Smooth muscle cell (in vitro differentiated cells): Measurements from ENCODE around the gene ADIPOR2. TPM values are rescaled to one million over a fixed set of nuclear protein-coding genes. Genes with fewer than 3 reads are reported as not detected.

Source experiments
- DNase-seq: peaks from one replicate; lab custom pipeline; 2025; ENCODE audit not compliant: unreplicated experiment; lab: John Stamatoyannopoulos, UW
- H2AFZ ChIP-seq: fragments of 200-600 bp; sonication (generic); 2 replicates; pipeline ENCODE4 v1.6.0; 2016; ENCODE audit warnings: antibody characterized with exemption, low read depth, mild to moderate bottlenecking
- H3F3A ChIP-seq: fragments of 200-600 bp; sonication (generic); 2 replicates; pipeline ENCODE4 v1.6.0; 2017; ENCODE audit warnings: antibody characterized with exemption, low read depth
- H3K27ac ChIP-seq: fragments of 200-600 bp; sonication (generic); 2 replicates; pipeline ENCODE4 v1.5.1; 2016; ENCODE audit warnings: low read depth, mild to moderate bottlenecking
- H3K27me3 ChIP-seq: fragments of 200-600 bp; sonication (generic); 2 replicates; pipeline ENCODE4 v1.6.1; 2016; ENCODE audit warnings: low read depth, mild to moderate bottlenecking
- H3K36me3 ChIP-seq: fragments of 200-600 bp; sonication (generic); 2 replicates; pipeline ENCODE4 v1.5.1; 2016; ENCODE audit warnings: low read depth
- H3K4me1 ChIP-seq: fragments of 200-600 bp; sonication (generic); 2 replicates; pipeline ENCODE4 v1.5.1; 2016; ENCODE audit warnings: low read depth
- H3K4me2 ChIP-seq: fragments of 200-600 bp; sonication (generic); 2 replicates; pipeline ENCODE4 v1.6.0; 2016; ENCODE audit warnings: mild to moderate bottlenecking
- H3K4me3 ChIP-seq: fragments of 200-600 bp; sonication (generic); 2 replicates; pipeline ENCODE4 v1.5.1; 2016; ENCODE audit warnings: mild to moderate bottlenecking
- H3K79me2 ChIP-seq: fragments of 200-600 bp; sonication (generic); 2 replicates; pipeline ENCODE4 v1.6.0; 2016; ENCODE audit warnings: low read depth, mild to moderate bottlenecking
- H3K9ac ChIP-seq: fragments of 200-600 bp; sonication (generic); 2 replicates; pipeline ENCODE4 v1.6.0; 2016; ENCODE audit warnings: low read depth
- H3K9me3 ChIP-seq: fragments of 200-600 bp; sonication (generic); replicated peaks from 2 replicates; pipeline ENCODE4 v1.5.1; 2016; ENCODE audit warnings: low read depth
- H4K20me1 ChIP-seq: fragments of 200-600 bp; sonication (generic); 2 replicates; pipeline ENCODE4 v1.6.0; 2016; ENCODE audit warnings: low read depth
- CTCF ChIP-seq: fragments of 200-600 bp; sonication (generic); IDR thresholded peaks from 2 replicates; pipeline ENCODE4 v1.5.1; 2017; ENCODE audit warnings: borderline replicate concordance, mild to moderate bottlenecking, antibody characterized with exemption; ENCODE audit not compliant: insufficient read depth, poor library complexity, severe bottlenecking
- WGBS: methylation state at CpG from one replicate; pipeline ENCODE4 v1.1.7; 2016; ENCODE audit warnings: low lambda C conversion rate; 5-methylcytosine and 5-hydroxymethylcytosine counted together
- polyA plus RNA-seq: library from polyadenylated mRNA; unstranded; fragments of >200 nt; fragmentation: Nextera tagmentation; extraction: Ambion mirVana; gene quantifications from 2 replicates; pipeline ENCODE4 v1.2.1, GENCODE V29; 2016
- total RNA-seq: library from RNA; depleted of rRNA; stranded (reverse); fragments of >200 nt; gene quantifications from 2 replicates; pipeline ENCODE4 v1.2.3, GENCODE V29; 2014

ADIPOR2 gene
- total and polyA plus RNA-seq, 2 experiments from 2014 or later, result 7.0 to 34.1 TPM

DNA sequence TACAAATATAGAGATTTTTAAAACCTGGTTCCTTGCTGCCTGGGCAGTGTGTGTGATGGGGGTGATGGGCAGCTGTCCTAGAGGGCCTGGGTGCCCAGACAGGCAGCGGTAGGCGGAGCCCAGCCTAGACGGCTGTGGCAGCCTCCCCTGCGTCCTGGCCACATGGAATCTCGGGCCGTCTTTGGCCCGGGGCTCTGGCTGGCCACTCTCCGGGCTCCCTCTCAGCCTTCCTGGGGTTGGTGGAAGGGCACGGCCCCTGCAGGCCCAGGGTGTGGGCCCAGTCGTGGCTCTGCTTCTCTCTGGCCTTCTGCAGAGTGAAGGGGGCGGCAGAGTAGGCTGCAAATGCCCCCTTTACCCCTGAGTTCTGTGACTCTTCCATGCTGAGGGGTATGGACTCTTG lies 131.8 kb downstream of the ADIPOR2 start:
- Histone ChIP-seq H3K36me3 (no peaks in the 10 kb centered on the region), H2AFZ (no peak overlapping the region), H3K79me2 (no peaks in the 10 kb centered on the region), H3K9me3 (no peaks in the 10 kb centered on the region), H4K20me1 (no peaks in the 10 kb centered on the region), H3K27me3 (peaks cover 48% of the 10 kb centered on the region), H3F3A (no peaks in the 10 kb centered on the region), H3K27ac (no peak overlapping the region), H3K4me1 (peaks cover 13% of the 10 kb centered on the region), H3K9ac (no peak overlapping the region), H3K4me3 (no peak overlapping the region), H3K4me2 (no peak overlapping the region)
- no peak for DNase-seq
- 82% methylated on average over 11 of the region's 11 CpGs for WGBS
- no peak for TF ChIP-seq CTCF

- Histone ChIP-seq H3K4me2 (no peak overlapping the region), H3F3A (no peaks in the 10 kb centered on the region), H4K20me1 (no peaks in the 10 kb centered on the region), H3K9me3 (no peaks in the 10 kb centered on the region), H3K27ac (no peak overlapping the region), H3K36me3 (no peaks in the 10 kb centered on the region), H3K79me2 (no peaks in the 10 kb centered on the region), H3K4me1 (peaks cover 13% of the 10 kb centered on the region), H3K27me3 (peaks cover 48% of the 10 kb centered on the region), H3K4me3 (no peak overlapping the region), H3K9ac (no peak overlapping the region), H2AFZ (no peak overlapping the region)
- 89% methylated on average over 10 of the region's 10 CpGs for WGBS
- DNase-seq, result no peak
- TF ChIP-seq CTCF, result no peak
Measured at GRCh38 chr12:1823237-1823636, 132.4 kb downstream of the ADIPOR2 start.

- 89% methylated on average over 14 of the region's 14 CpGs for WGBS
- Histone ChIP-seq H4K20me1 (no peaks in the 10 kb centered on the region), H3K4me1 (peaks cover 8% of the 10 kb centered on the region), H2AFZ (no peak overlapping the region), H3K4me3 (no peak overlapping the region), H3K4me2 (no peak overlapping the region), H3K27me3 (peaks cover 31% of the 10 kb centered on the region), H3K9ac (no peak overlapping the region), H3K9me3 (no peaks in the 10 kb centered on the region), H3K79me2 (no peaks in the 10 kb centered on the region), H3K27ac (no peak overlapping the region), H3K36me3 (no peaks in the 10 kb centered on the region), H3F3A (no peaks in the 10 kb centered on the region)
- no peak for DNase-seq
- no peak for TF ChIP-seq CTCF
Measured at GRCh38 chr12:1825382-1826102, 134.7 kb downstream of the ADIPOR2 start.

GRCh38 chr12:1826401-1826800 lies 135.5 kb downstream of the ADIPOR2 start:
- H3K4me1 ChIP-seq, result peaks cover 6% of the 10 kb centered on the region
- H3F3A ChIP-seq, result no peaks in the 10 kb centered on the region
- H3K9me3 ChIP-seq, result no peaks in the 10 kb centered on the region
- WGBS, result 76% methylated on average over 14 of the region's 15 CpGs
- no peak for DNase-seq
- no peak overlapping the region for H3K27ac ChIP-seq
- no peak overlapping the region for H3K4me3 ChIP-seq
- H3K4me2 ChIP-seq, result no peak overlapping the region
- TF ChIP-seq CTCF, result no peak
- no peaks in the 10 kb centered on the region for H4K20me1 ChIP-seq
- H3K27me3 ChIP-seq, result peaks cover 25% of the 10 kb centered on the region
- H3K79me2 ChIP-seq, result no peaks in the 10 kb centered on the region
- no peak overlapping the region for H3K9ac ChIP-seq
- H3K36me3 ChIP-seq, result no peaks in the 10 kb centered on the region
- no peak overlapping the region for H2AFZ ChIP-seq
